Measurements from ENCODE around the gene SLC37A2. TPM values are rescaled to one million over a fixed set of nuclear protein-coding genes. Genes with fewer than 3 reads are reported as not detected.

The SLC37A2 gene
- total RNA-seq, 2 experiments from 2014 or later = 0.41 to 0.76 TPM

DNA sequence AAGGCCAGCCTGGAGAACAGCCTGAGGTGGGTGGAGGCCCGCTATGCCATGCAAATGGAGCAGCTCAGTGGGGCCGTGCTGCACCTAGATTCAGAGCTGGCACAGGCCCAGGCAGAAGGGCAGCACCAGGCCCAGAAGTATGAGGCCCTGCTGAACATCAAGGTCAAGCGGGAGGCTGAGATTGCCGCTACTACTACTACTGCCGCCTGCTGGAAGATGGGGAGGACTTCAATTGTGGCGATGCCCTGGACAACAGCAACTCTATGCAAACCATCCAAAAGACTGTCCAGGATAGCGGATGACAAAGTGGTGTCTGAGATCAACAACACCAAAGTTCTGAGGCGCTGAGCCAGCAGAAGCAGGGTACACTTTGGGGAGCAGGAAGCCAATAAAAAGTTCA, 51.4 kb downstream of the SLC37A2 start:
- CTCF ChIA-PET = interaction anchor here (0.6 to 5.8 kb wide), 2 partner anchors 10 to 314 kb away, joined by 3 to 45 read pairs; no protein-coding TSS in a partner anchor
- peaks cover 7% of the 10 kb centered on the region for H3K9me3 Mint-ChIP-seq (ENCODE audit: low read depth)
- POLR2A ChIA-PET = no interaction called here
- peaks cover 18% of the 10 kb centered on the region for H3K4me1 Mint-ChIP-seq
- H3K27ac Mint-ChIP-seq = no peak overlapping the region
- ATAC-seq = no peak
- no peak overlapping the region for H3K4me3 Mint-ChIP-seq
- peaks cover 3% of the 10 kb centered on the region for H3K36me3 Mint-ChIP-seq (ENCODE audit: low read depth)
- DNase-seq = peak; percentile 20
- intact Hi-C loops (cut with DNase I, micrococcal nuclease) = loop anchor here (5.0 kb wide), 3 partner anchors 442 to 1153 kb away; partner anchors contain the start of genes EI24 (in 1 of the 2), FOXRED1 (in 1 of the 2), SIAE (in 1 of the 2) and SPA17 (in 1 of the 2)
- H3K27me3 Mint-ChIP-seq = peaks cover 13% of the 10 kb centered on the region

DNA sequence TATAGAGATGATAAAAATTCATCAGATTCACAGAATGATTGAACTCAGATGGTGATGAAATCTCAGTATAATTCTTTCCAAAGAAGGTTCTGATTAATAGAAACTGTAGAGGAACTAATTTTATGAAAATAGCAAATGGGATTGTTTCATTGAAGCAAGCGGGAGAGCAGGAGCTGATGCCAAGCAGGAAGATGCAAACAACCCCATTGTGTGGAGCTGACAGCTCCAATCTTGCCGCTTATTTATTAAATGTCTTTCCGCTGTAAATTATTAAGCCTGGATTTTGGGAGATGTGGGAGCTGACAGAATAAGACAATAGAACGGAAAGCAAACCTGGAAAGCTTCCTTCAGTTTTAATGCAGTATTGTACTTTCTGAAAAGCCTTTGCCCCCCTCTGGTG, 54.3 kb downstream of the SLC37A2 start:
- no peak for DNase-seq
- H3K36me3 Mint-ChIP-seq (ENCODE audit: low read depth) = no peaks in the 10 kb centered on the region
- no peak for ATAC-seq
- no peak overlapping the region for H3K27ac Mint-ChIP-seq
- ChIA-PET POLR2A (no interaction called here), CTCF (interaction anchor here (0.9 to 1.1 kb wide), 2 partner anchors 8 to 24 kb away, joined by 3 read pairs; no protein-coding TSS in a partner anchor)
- H3K4me1 Mint-ChIP-seq = peaks cover 1% of the 10 kb centered on the region
- no peak overlapping the region for H3K4me3 Mint-ChIP-seq
- H3K27me3 Mint-ChIP-seq = peaks cover 20% of the 10 kb centered on the region
- peaks cover 3% of the 10 kb centered on the region for H3K9me3 Mint-ChIP-seq (ENCODE audit: low read depth)
- intact Hi-C loops (cut with DNase I, micrococcal nuclease) = no loop called here

GRCh38 chr11:125123194-125123946, 60.3 kb downstream of the SLC37A2 start:
- intact Hi-C loops (cut with DNase I, micrococcal nuclease) = loop anchor here in 1 of 2 experiments (5.0 kb wide), 1 partner anchor 161 kb away; no protein-coding TSS in a partner anchor
- ChIA-PET POLR2A (no interaction called here), CTCF (interaction anchor here (0.5 to 4.4 kb wide), 10 partner anchors 10 to 181 kb away, joined by 3 to 47 read pairs (median 6); partner anchors contain the start of gene TMEM218)
- Mint-ChIP-seq H3K4me3 (no peak overlapping the region), H3K4me1 (no peaks in the 10 kb centered on the region), H3K36me3 (ENCODE audit: low read depth) (no peaks in the 10 kb centered on the region), H3K27ac (no peak overlapping the region), H3K27me3 (peaks cover 21% of the 10 kb centered on the region), H3K9me3 (ENCODE audit: low read depth) (no peaks in the 10 kb centered on the region)
- DNase-seq (no peak), ATAC-seq (no peak)

- Mint-ChIP-seq H3K36me3 (ENCODE audit: low read depth) (no peaks in the 10 kb centered on the region), H3K27me3 (peaks cover 22% of the 10 kb centered on the region), H3K9me3 (ENCODE audit: low read depth) (no peaks in the 10 kb centered on the region), H3K4me1 (no peaks in the 10 kb centered on the region), H3K4me3 (no peak overlapping the region), H3K27ac (no peak overlapping the region)
- POLR2A ChIA-PET = interaction anchor here (0.6 kb wide), 1 partner anchor 369 kb away, joined by 10 read pairs; no protein-coding TSS in a partner anchor
- CTCF ChIA-PET = interaction anchor here (0.6 to 4.4 kb wide), 12 partner anchors 9 to 182 kb away, joined by 3 to 47 read pairs (median 5); partner anchors contain the start of gene TMEM218
- ATAC-seq (peak; percentile 87), DNase-seq (peak; percentile 68)
- intact Hi-C loops (cut with DNase I, micrococcal nuclease) = loop anchor here (1.0 to 5.0 kb wide), 2 partner anchors 162 kb away; no protein-coding TSS in a partner anchor
Measured at GRCh38 chr11:125123947-125124617, 61.0 kb downstream of the SLC37A2 start.

GRCh38 chr11:125124618-125124992, 61.5 kb downstream of the SLC37A2 start:
- DNase-seq (no peak), ATAC-seq (no peak)
- intact Hi-C loops (cut with DNase I, micrococcal nuclease) = loop anchor here (1.0 to 5.0 kb wide), 2 partner anchors 162 kb away; no protein-coding TSS in a partner anchor
- no peak overlapping the region for H3K4me3 Mint-ChIP-seq
- H3K4me1 Mint-ChIP-seq = no peaks in the 10 kb centered on the region
- H3K27me3 Mint-ChIP-seq = peaks cover 26% of the 10 kb centered on the region
- H3K27ac Mint-ChIP-seq = no peak overlapping the region
- H3K9me3 Mint-ChIP-seq (ENCODE audit: low read depth) = no peaks in the 10 kb centered on the region
- no peaks in the 10 kb centered on the region for H3K36me3 Mint-ChIP-seq (ENCODE audit: low read depth)
- POLR2A ChIA-PET = interaction anchor here (0.6 kb wide), 1 partner anchor 370 kb away, joined by 10 read pairs; no protein-coding TSS in a partner anchor
- CTCF ChIA-PET = interaction anchor here (0.7 to 4.4 kb wide), 11 partner anchors 9 to 183 kb away, joined by 3 to 47 read pairs (median 5); partner anchors contain the start of gene TMEM218

- no peaks in the 10 kb centered on the region for H3K4me1 Mint-ChIP-seq
- no peaks in the 10 kb centered on the region for H3K36me3 Mint-ChIP-seq (ENCODE audit: low read depth)
- DNase-seq (no peak), ATAC-seq (peak; percentile 60)
- intact Hi-C loops (cut with DNase I, micrococcal nuclease) = no loop called here
- H3K27ac Mint-ChIP-seq = no peak overlapping the region
- no peak overlapping the region for H3K4me3 Mint-ChIP-seq
- H3K27me3 Mint-ChIP-seq = peaks cover 40% of the 10 kb centered on the region
- POLR2A ChIA-PET = no interaction called here
- H3K9me3 Mint-ChIP-seq (ENCODE audit: low read depth) = no peaks in the 10 kb centered on the region
- CTCF ChIA-PET = no interaction called here
Measured at GRCh38 chr11:125128450-125128849, 65.3 kb downstream of the SLC37A2 start.

GRCh38 chr11:125129316-125129993, 66.3 kb downstream of the SLC37A2 start:
- peak overlapping the region; percentile 1 for H3K27ac Mint-ChIP-seq
- H3K36me3 Mint-ChIP-seq (ENCODE audit: low read depth) = no peaks in the 10 kb centered on the region
- H3K4me3 Mint-ChIP-seq = no peak overlapping the region
- CTCF ChIA-PET = interaction anchor here (1.5 kb wide), 1 partner anchor 12 kb away, joined by 8 read pairs; no protein-coding TSS in a partner anchor
- no peaks in the 10 kb centered on the region for H3K4me1 Mint-ChIP-seq
- intact Hi-C loops (cut with DNase I, micrococcal nuclease) = no loop called here
- POLR2A ChIA-PET = interaction anchor here (0.7 kb wide), 1 partner anchor 16 kb away, joined by 3 read pairs; no protein-coding TSS in a partner anchor
- no peaks in the 10 kb centered on the region for H3K9me3 Mint-ChIP-seq (ENCODE audit: low read depth)
- ATAC-seq (no peak), DNase-seq (no peak)
- peaks cover 43% of the 10 kb centered on the region for H3K27me3 Mint-ChIP-seq

DNA sequence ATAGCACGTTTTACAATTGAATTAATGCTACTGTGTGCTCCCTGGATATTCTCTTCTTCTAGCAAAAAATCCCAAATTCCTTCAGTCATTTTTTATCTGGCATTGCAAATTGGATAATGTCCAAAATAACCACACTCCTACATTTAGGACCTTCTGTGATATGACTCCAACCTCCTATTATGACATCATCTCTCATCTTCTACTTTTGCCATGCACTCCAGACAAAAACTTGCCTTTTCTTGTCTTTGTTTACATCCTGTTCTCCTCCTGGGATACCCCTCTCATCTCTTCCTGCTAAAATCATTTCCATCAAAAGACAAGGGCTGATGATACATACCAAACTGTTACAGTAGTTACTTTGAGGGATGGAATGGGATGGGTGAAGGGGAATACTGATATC, 69.0 kb downstream of the SLC37A2 start:
- ChIA-PET POLR2A (no interaction called here), CTCF (no interaction called here)
- H3K9me3 Mint-ChIP-seq (ENCODE audit: low read depth) = no peaks in the 10 kb centered on the region
- no peaks in the 10 kb centered on the region for H3K36me3 Mint-ChIP-seq (ENCODE audit: low read depth)
- no peak for DNase-seq
- H3K27ac Mint-ChIP-seq = no peak overlapping the region
- intact Hi-C loops (cut with DNase I, micrococcal nuclease) = no loop called here
- H3K4me3 Mint-ChIP-seq = no peak overlapping the region
- peaks cover 48% of the 10 kb centered on the region for H3K27me3 Mint-ChIP-seq
- no peaks in the 10 kb centered on the region for H3K4me1 Mint-ChIP-seq
- ATAC-seq = no peak

DNA sequence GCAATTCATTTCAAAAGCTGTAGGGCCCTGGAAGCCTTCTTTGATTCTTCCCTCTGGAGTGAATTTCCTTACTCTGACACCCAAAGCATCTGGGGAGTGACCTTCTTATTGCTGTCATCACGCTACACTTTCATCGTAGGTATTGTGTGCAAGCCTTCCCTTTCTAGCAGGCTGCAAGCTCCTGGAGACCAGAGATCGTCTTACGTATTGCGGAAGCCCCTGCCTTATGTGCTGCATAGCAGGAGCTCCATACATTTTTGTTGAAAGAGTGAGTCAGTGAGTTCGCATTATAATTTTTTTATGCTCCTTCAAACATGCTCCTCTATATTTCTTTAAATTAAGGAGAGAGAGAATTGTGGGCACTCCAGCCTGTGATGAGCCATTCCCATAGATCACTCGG, 69.5 kb downstream of the SLC37A2 start:
- Mint-ChIP-seq H3K9me3 (ENCODE audit: low read depth) (no peaks in the 10 kb centered on the region), H3K4me1 (no peaks in the 10 kb centered on the region), H3K27me3 (peaks cover 44% of the 10 kb centered on the region), H3K27ac (no peak overlapping the region), H3K36me3 (ENCODE audit: low read depth) (no peaks in the 10 kb centered on the region), H3K4me3 (no peak overlapping the region)
- intact Hi-C loops (cut with DNase I, micrococcal nuclease) = no loop called here
- ChIA-PET CTCF (no interaction called here), POLR2A (no interaction called here)
- ATAC-seq (no peak), DNase-seq (no peak)

- ChIA-PET CTCF (interaction anchor here (7.3 kb wide), 1 partner anchor 11 kb away, joined by 47 read pairs; no protein-coding TSS in a partner anchor), POLR2A (no interaction called here)
- no peak for DNase-seq
- intact Hi-C loops (cut with DNase I, micrococcal nuclease) = no loop called here
- Mint-ChIP-seq H3K27me3 (peaks cover 35% of the 10 kb centered on the region), H3K36me3 (ENCODE audit: low read depth) (no peaks in the 10 kb centered on the region), H3K4me3 (no peak overlapping the region), H3K4me1 (no peaks in the 10 kb centered on the region), H3K9me3 (ENCODE audit: low read depth) (no peaks in the 10 kb centered on the region), H3K27ac (no peak overlapping the region)
- ATAC-seq = no peak
Measured at GRCh38 chr11:125136001-125136400, 72.9 kb downstream of the SLC37A2 start.

DNA sequence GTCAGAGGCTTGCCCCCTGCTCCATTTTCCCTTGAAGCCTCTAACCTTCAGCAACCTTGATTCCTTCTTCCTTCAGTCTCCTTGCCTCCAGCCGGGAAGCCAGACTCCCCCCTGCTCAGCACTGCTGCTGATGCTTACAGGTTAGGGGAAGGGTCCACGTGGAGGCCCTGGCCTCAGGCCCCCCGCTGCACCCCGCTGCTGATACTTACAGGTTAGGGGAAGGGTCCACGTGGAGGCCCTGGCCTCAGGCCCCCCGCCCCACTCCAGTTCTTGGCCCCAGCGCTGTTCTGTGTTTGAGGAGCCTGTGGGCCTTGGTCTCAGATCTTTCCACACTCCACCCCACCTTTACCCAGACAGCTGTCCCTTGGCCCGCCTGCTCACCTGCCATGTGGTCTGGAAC, 75.9 kb downstream of the SLC37A2 start:
- ChIA-PET POLR2A (no interaction called here), CTCF (interaction anchor here (3.5 to 7.3 kb wide), 2 partner anchors 14 to 48 kb away, joined by 23 to 47 read pairs; no protein-coding TSS in a partner anchor)
- intact Hi-C loops (cut with DNase I, micrococcal nuclease) = no loop called here
- Mint-ChIP-seq H3K27me3 (peaks cover 22% of the 10 kb centered on the region), H3K27ac (no peak overlapping the region), H3K36me3 (ENCODE audit: low read depth) (no peaks in the 10 kb centered on the region), H3K4me3 (no peak overlapping the region), H3K9me3 (ENCODE audit: low read depth) (no peaks in the 10 kb centered on the region), H3K4me1 (peaks cover 2% of the 10 kb centered on the region)
- ATAC-seq (no peak), DNase-seq (no peak)
